Epidermal melanocyte (primary cell): ENCODE measurements around the gene PSMC6.

Experiments used
- DNase-seq: peaks from one replicate; pipeline ENCODE4 v3.0.0; 2011; ENCODE audit warnings: low spot score; ENCODE audit not compliant: insufficient read length

Gene PSMC6

GRCh38 chr14:52706724-52707706, at the start of gene PSMC6:
Gene PSMC6, plus strand, starts transcription at chr14:52707200. Its CDS starts 20 bp downstream, at chr14:52707220.
- peak; percentile 66 for DNase-seq

GRCh38 chr14:52660325-52660724, 46.7 kb upstream of the PSMC6 start:
- DNase-seq, result no peak

- no peak for DNase-seq
Observed at GRCh38 chr14:52660832-52661231, 46.2 kb upstream of the PSMC6 start.

- no peak for DNase-seq
Observed at GRCh38 chr14:52661314-52661713, 45.7 kb upstream of the PSMC6 start.

GRCh38 chr14:52663850-52664249, 43.1 kb upstream of the PSMC6 start:
- no peak for DNase-seq

- no peak for DNase-seq
Observed at GRCh38 chr14:52678591-52678990, 28.4 kb upstream of the PSMC6 start.

GRCh38 chr14:52683985-52684520, 22.9 kb upstream of the PSMC6 start:
- DNase-seq, result no peak

- DNase-seq, result no peak
Observed at GRCh38 chr14:52686176-52686575, 20.8 kb upstream of the PSMC6 start.

GRCh38 chr14:52690983-52691760, 15.8 kb upstream of the PSMC6 start:
- DNase-seq, result no peak

GRCh38 chr14:52692248-52692962, 14.6 kb upstream of the PSMC6 start:
- DNase-seq, result peak; percentile 20

- no peak for DNase-seq
Observed at GRCh38 chr14:52693036-52693435, 14.0 kb upstream of the PSMC6 start.

GRCh38 chr14:52693532-52693931, 13.5 kb upstream of the PSMC6 start:
- DNase-seq, result no peak

- no peak for DNase-seq
Observed at GRCh38 chr14:52694761-52695480, 12.1 kb upstream of the PSMC6 start.

- DNase-seq, result peak; percentile 57
Observed at GRCh38 chr14:52695481-52696091, 11.4 kb upstream of the PSMC6 start, which contains the start of gene ERO1A. Gene ERO1A, minus strand, starts transcription at chr14:52695558. Its CDS starts 77 bp downstream, at chr14:52695481.

GRCh38 chr14:52700701-52701172, 6.3 kb upstream of the PSMC6 start:
- no peak for DNase-seq

- no peak for DNase-seq
Observed at GRCh38 chr14:52701223-52701622, 5.8 kb upstream of the PSMC6 start.

- DNase-seq, result peak; percentile 27
Observed at GRCh38 chr14:52703225-52703624, 3.8 kb upstream of the PSMC6 start.

GRCh38 chr14:52703664-52704063, 3.3 kb upstream of the PSMC6 start:
- DNase-seq, result no peak

GRCh38 chr14:52706286-52706685, 714 bp upstream of the PSMC6 start:
- no peak for DNase-seq

GRCh38 chr14:52711666-52712065, 4.7 kb downstream of the PSMC6 start:
- no peak for DNase-seq
